HepG2 (cell line): ENCODE data around the gene CCDC6. TPM values are rescaled to one million over a fixed set of nuclear protein-coding genes. Genes with fewer than 3 reads are reported as not detected.

Source experiments
- ATAC-seq: fragments of 200-7000 bp; cut with Tn5 transposase; 3 replicates; pipeline ENCODE4 v1.9.1; 2020; ENCODE audit warnings: mild to moderate bottlenecking, moderate library complexity
- BruUV-seq: library from RNA; stranded (reverse); fragments of 400-500 nt; replicated peaks from 2 replicates; lab custom pipeline; 2021; lab: Mats Ljungman, UMichigan
- CTCF ChIA-PET: fragments of 300-600 bp; formaldehyde crosslinking; extraction: SDS; loops from one replicate; lab custom pipeline; 2021; ENCODE audit warnings: low total read pairs, inconsistent platforms, low intra/inter-chr PET ratio; lab: Yijun Ruan, JAX
- POLR2A ChIA-PET: fragments of 350-600 bp; sonication (Branson Sonifier 250); formaldehyde crosslinking; loops from one replicate; lab custom pipeline; 2020; ENCODE audit warnings: antibody characterized with exemption, inconsistent platforms; lab: Yijun Ruan, JAX
- DNase-seq: peaks from one replicate; pipeline ENCODE4 v3.0.0-alpha.2; 2015; ENCODE audit warnings: low spot score
- FAIRE-seq: peaks from 3 replicates; lab custom pipeline; 2011; peaks lifted over from hg19 to GRCh38; lab: Jason Lieb, UNC
- H2AFZ ChIP-seq: one replicate; pipeline ENCODE4 v1.6.1; 2011; ENCODE audit warnings: low read length, inconsistent platforms
- H3K27ac ChIP-seq: fragments of 300-600 bp; 3 replicates; pipeline ENCODE4 v1.8.0; 2011; ENCODE audit warnings: mixed run types, mild to moderate bottlenecking, mixed read lengths, low read length, inconsistent platforms; ENCODE audit not compliant: insufficient read depth; ENCODE audit errors: extremely low read length
- H3K27me3 ChIP-seq, 2 experiments: fragments of 200-600 bp in 1 of 2; 2 replicates in 1 of 2; 3 replicates in 1 of 2; pipeline versions ENCODE4 v1.6.0 to v1.8.0; 2011; ENCODE audit warnings: low read length in 2 of 2, mild to moderate bottlenecking in 2 of 2, moderate library complexity in 2 of 2, inconsistent platforms in 1 of 2; ENCODE audit not compliant: insufficient read depth in 2 of 2, control insufficient read depth in 1 of 2
- H3K36me3 ChIP-seq, 2 experiments: fragments of 200-600 bp in 1 of 2; replicated peaks in 1 of 2; 2 replicates in 1 of 2; 3 replicates in 1 of 2; pipeline versions ENCODE4 v1.5.1 to v1.8.0; 2011; ENCODE audit warnings: low read length in 2 of 2, inconsistent platforms in 1 of 2; ENCODE audit not compliant: insufficient read depth in 2 of 2, control insufficient read depth in 1 of 2
- H3K4me1 ChIP-seq: 2 replicates; pipeline ENCODE4 v1.5.1; 2012; ENCODE audit warnings: low read length, inconsistent platforms; ENCODE audit not compliant: insufficient read depth
- H3K4me2 ChIP-seq: 2 replicates; pipeline ENCODE4 v1.6.0; 2011; ENCODE audit warnings: low read depth, low read length, inconsistent platforms
- H3K4me3 ChIP-seq, 3 experiments: fragments of 200-600 bp in 1 of 3; sonication (generic), shearing (Covaris generic) in 1 of 3; replicated peaks in 1 of 3; 2 replicates each; pipeline ENCODE4 v1.5.1; 2011 to 2016; ENCODE audit warnings: low read length in 3 of 3, inconsistent platforms in 2 of 3, low read depth in 2 of 3, mild to moderate bottlenecking in 2 of 3, control low read depth in 1 of 3, mixed read lengths in 1 of 3; ENCODE audit not compliant: insufficient read depth in 1 of 3
- H3K79me2 ChIP-seq: one replicate; pipeline ENCODE4 v1.6.1; 2011; ENCODE audit warnings: low read length, inconsistent platforms; ENCODE audit not compliant: insufficient read depth
- H3K9ac ChIP-seq: 2 replicates; pipeline ENCODE4 v1.6.0; 2011; ENCODE audit warnings: mild to moderate bottlenecking, low read depth, low read length, inconsistent platforms; ENCODE audit not compliant: insufficient read depth
- H3K9me3 ChIP-seq: 2 replicates; pipeline ENCODE4 v1.5.1; 2012; ENCODE audit warnings: mild to moderate bottlenecking, low read length
- H4K20me1 ChIP-seq: 2 replicates; pipeline ENCODE4 v1.6.0; 2011; ENCODE audit warnings: inconsistent platforms, mild to moderate bottlenecking, low read length, moderate library complexity; ENCODE audit not compliant: insufficient read depth
- DZIP1 ChIP-seq: sonication (generic); formaldehyde crosslinking; IDR thresholded peaks from 2 replicates; pipeline ENCODE4 v1.5.0; 2020; ENCODE audit warnings: mild to moderate bottlenecking, missing genetic modification reagents
- FLYWCH1 ChIP-seq: sonication (generic); formaldehyde crosslinking; IDR thresholded peaks from 2 replicates; pipeline ENCODE4 v1.8.1; 2023; ENCODE audit warnings: mild to moderate bottlenecking, missing genetic modification reagents
- FOXP4 ChIP-seq: sonication (generic); formaldehyde crosslinking; IDR thresholded peaks from 2 replicates; pipeline ENCODE4 v1.4.0; 2020; ENCODE audit warnings: missing genetic modification reagents
- FUBP1 ChIP-seq: sonication (generic); formaldehyde crosslinking; IDR thresholded peaks from 2 replicates; pipeline ENCODE4 v1.5.1; 2020; ENCODE audit warnings: missing genetic modification reagents, mild to moderate bottlenecking, borderline replicate concordance
- KMT2A ChIP-seq: sonication (generic); formaldehyde crosslinking; IDR thresholded peaks from 2 replicates; pipeline ENCODE4 v1.4.0; 2020; ENCODE audit warnings: missing genetic modification reagents
- MAFG ChIP-seq: sonication (generic); formaldehyde crosslinking; IDR thresholded peaks from 2 replicates; pipeline ENCODE4 v1.5.1; 2020; ENCODE audit warnings: mild to moderate bottlenecking, missing genetic modification reagents
- SALL2 ChIP-seq: sonication (generic); formaldehyde crosslinking; IDR thresholded peaks from 2 replicates; pipeline ENCODE4 v1.8.1; 2023; ENCODE audit warnings: mild to moderate bottlenecking, missing genetic modification reagents, inconsistent platforms
- ZKSCAN1 ChIP-seq: fragments of 150-350 bp; IDR thresholded peaks from 2 replicates; pipeline ENCODE4 v1.6.1; 2014; ENCODE audit warnings: low read length
- ZKSCAN8 ChIP-seq: IDR thresholded peaks from 2 replicates; pipeline ENCODE4 v1.6.1; 2016; ENCODE audit warnings: borderline replicate concordance, missing genetic modification reagents, missing compliant biosample characterization
- ZNF275 ChIP-seq: sonication (generic); formaldehyde crosslinking; IDR thresholded peaks from 2 replicates; pipeline ENCODE4 v1.8.0; 2022; ENCODE audit warnings: missing genetic modification reagents, mild to moderate bottlenecking, inconsistent platforms, borderline replicate concordance
- ZNF775 ChIP-seq: sonication (generic); formaldehyde crosslinking; IDR thresholded peaks from 2 replicates; pipeline ENCODE4 v1.4.0; 2020; ENCODE audit warnings: missing genetic modification reagents, mild to moderate bottlenecking, moderate library complexity, borderline replicate concordance
- ZNF776 ChIP-seq: sonication (generic); formaldehyde crosslinking; IDR thresholded peaks from 2 replicates; pipeline ENCODE4 v1.4.0; 2020; ENCODE audit warnings: mild to moderate bottlenecking, missing genetic modification reagents
- WGBS: methylation state at CpG from one replicate; pipeline ENCODE4 v1.1.6; 2017; ENCODE audit warnings: low lambda C conversion rate; 5-methylcytosine and 5-hydroxymethylcytosine counted together
- in situ Hi-C: cut with HindIII; loops from 2 replicates; pipeline ENCODE4 v1.10.0; 2017; ENCODE audit warnings: low pct_unique_long_range_greater_than_20kb; ENCODE audit not compliant: extremely low pct_ligation_motif_present
- intact Hi-C: fragments of 100-400 bp; cut with micrococcal nuclease; formaldehyde crosslinking; loops from one replicate; pipeline ENCODE4 v1.10.0; 2022; ENCODE audit not compliant: unreplicated experiment
- polyA plus RNA-seq, 8 experiments: library from polyadenylated mRNA; depleted of rRNA in 3 of 8; stranded (reverse) in 7 of 8; unstranded in 1 of 8; fragments of >200 nt; fragmentation: Illumina TruSeq in 4 of 8; extraction: Trizol in 4 of 8; gene quantifications; 2 replicates each; pipeline versions ENCODE4 v1.2.1 to v1.2.3, GENCODE V29; 2011 to 2016; ENCODE audit warnings: low read depth in 4 of 8, missing spikeins in 1 of 8, mixed read lengths in 1 of 8; ENCODE audit not compliant: insufficient read depth in 1 of 8
- total RNA-seq, 5 experiments: library from RNA; depleted of rRNA; stranded (reverse); fragments of >200 nt; fragmentation: Illumina TruSeq; extraction: Trizol; gene quantifications; 2 replicates each; pipeline ENCODE4 v1.2.3, GENCODE V29; 2016; ENCODE audit warnings: low read depth in 1 of 5

Gene CCDC6
- total and polyA plus RNA-seq, 2 of the 13 experiments (the other 11 are each of a cell fraction or from before 2014, with no cell fraction given), result 17.9 to 18.3 TPM

- FAIRE-seq, result no peak
- in situ Hi-C loops (no loop called here), intact Hi-C loops (no loop called here)
- WGBS, result 86% methylated on average over 1 of the region's 1 CpG
- BruUV-seq, result no TSS peak
- no peak overlapping the region for H3K27ac ChIP-seq
- CTCF ChIA-PET, result no interaction called here
- H2AFZ ChIP-seq, result no peak overlapping the region
- TF ChIP-seq FUBP1 (CRISPR knock-in tag) (no peak), MAFG (CRISPR knock-in tag) (no peak), DZIP1 (CRISPR knock-in tag) (no peak), ZNF275 (no peak), ZNF776 (CRISPR knock-in tag) (no peak), FLYWCH1 (CRISPR knock-in tag) (no peak), SALL2 (no peak), ZKSCAN1 (no peak), ZKSCAN8 (CRISPR knock-in tag) (no peak), FOXP4 (CRISPR knock-in tag) (no peak), ZNF775 (CRISPR knock-in tag) (no peak), KMT2A (CRISPR knock-in tag) (no peak)
- POLR2A ChIA-PET, result interaction anchor here (0.6 kb wide), 1 partner anchor 16 kb away, joined by 3 read pairs; no protein-coding TSS in a partner anchor
- no peaks in the 10 kb centered on the region; a peak in 1 of 5 replicates for H3K36me3 ChIP-seq
- no peak overlapping the region for H3K9ac ChIP-seq
- peaks cover 88% of the 10 kb centered on the region for H3K79me2 ChIP-seq
- no peak for DNase-seq
- no peak overlapping the region for H3K4me3 ChIP-seq
- H3K9me3 ChIP-seq, result no peaks in the 10 kb centered on the region
- peaks cover 56% of the 10 kb centered on the region for H3K4me1 ChIP-seq
- no peak overlapping the region for H3K4me2 ChIP-seq
- H3K27me3 ChIP-seq, result no peaks in the 10 kb centered on the region; a peak in 1 of 5 replicates
- peaks cover 23% of the 10 kb centered on the region for H4K20me1 ChIP-seq
- ATAC-seq, result no peak
Observed at GRCh38 chr10:59901470-59901869, 4.9 kb downstream of the CCDC6 start.
